GM18858 (cell line): ENCODE measurements around the gene TRAF2.

Experiments used
- ATAC-seq: cut with Tn5 transposase; IDR thresholded peaks from one replicate; pipeline ENCODE4 v1.9.1; 2021; ENCODE audit not compliant: unreplicated experiment

The TRAF2 gene

DNA sequence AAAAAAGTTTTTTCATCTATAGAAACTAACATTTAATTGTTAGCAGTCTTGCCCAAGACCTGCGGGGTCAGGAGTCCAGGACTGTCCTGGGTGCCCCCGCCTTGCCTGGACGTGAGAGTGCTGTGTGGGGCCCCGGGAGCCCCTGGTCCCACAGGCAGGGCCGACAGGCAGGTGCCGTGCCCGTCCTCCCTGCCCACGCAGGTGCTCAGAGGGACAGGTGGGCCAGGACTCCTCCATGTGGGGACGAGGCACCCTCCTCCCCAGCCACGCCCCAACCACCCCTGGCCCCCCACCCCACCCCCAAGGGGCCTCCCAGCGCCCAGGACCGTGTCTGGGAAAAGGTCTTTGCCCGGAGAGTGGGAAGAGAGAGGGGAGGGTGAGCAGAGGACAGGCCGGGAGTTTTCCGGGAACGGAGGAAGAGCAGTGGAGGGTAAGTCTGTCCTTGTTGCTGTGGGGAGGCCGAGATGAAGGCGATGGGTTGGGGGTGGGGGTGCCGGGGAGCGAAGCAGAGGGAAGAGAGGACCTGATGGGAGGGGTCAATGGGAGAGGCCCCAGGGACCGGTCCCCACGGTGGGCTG is 63.0 kb downstream of the TRAF2 start:
- ATAC-seq, result no peak

DNA sequence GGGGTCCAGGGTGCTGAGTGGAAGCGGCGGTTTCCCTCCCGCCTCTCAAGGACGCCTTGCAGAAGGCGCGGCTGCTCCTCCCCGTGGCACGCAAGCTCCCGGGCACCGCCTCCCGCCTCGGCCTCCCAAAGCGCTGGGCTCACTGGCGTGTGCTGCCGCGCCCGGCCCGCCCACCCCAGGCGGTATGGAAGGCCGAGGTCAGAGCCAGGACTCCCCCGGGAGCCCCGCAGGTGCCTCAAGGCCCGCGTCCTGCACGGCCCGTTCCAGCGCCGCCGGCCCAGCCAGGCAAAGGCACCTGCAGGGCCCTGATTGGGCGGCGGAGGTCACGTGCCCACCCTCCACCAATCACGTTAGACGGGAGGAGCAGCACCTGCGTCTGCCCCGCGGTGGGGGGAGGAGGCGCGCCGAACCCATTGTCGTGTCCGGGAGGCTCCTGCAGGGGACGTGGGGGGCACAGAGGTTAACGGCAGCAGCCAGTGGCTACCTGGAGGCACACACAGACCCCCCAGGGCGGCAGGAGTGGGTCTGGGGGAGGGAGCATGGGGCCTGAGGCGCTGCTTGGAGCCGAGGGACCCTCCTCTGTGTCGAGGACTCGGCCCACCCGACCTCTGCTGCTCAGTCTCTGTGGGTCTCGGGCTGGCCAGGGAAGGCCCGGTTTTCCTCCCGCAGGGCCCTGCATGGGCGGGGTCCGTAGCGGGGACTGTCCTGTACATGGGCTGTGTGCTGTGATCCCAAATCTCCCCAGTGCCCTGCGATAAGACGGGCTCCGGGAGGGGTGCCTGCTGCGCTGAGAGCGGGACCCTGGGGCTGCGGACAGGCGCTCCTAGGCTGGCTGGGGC is 63.7 kb downstream of the TRAF2 start:
- peak; percentile 75 for ATAC-seq

DNA sequence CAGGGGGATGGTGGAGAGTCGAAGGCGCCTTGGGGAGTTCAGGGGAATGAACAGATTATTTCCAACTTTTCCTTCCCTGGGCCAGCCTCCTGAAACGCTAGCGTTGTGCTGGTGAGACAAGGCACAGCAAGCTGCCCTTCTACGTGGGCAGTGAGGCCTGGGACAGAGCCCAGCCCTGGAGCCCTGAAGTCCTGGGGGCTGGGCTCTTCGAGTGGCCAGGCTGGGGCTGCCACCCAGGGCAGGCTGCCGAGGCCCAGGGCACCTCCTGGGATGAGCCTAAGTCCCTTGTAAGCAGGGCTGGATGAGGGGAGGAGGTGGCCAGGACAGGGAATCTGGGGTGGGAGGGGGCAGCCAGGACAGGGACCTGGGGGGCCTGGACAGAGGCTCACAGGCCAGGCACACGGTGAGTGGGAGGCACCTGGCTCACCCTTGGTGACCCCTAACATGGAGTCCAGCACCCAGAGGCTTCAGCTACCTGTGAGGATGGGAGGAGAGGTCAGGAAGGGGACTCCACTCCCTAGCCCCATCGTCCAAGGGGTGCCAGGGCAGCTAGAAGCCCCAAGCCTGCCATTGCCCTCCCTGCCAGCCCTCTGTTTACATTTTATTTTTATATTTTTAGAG is 64.5 kb downstream of the TRAF2 start:
- no peak for ATAC-seq

DNA sequence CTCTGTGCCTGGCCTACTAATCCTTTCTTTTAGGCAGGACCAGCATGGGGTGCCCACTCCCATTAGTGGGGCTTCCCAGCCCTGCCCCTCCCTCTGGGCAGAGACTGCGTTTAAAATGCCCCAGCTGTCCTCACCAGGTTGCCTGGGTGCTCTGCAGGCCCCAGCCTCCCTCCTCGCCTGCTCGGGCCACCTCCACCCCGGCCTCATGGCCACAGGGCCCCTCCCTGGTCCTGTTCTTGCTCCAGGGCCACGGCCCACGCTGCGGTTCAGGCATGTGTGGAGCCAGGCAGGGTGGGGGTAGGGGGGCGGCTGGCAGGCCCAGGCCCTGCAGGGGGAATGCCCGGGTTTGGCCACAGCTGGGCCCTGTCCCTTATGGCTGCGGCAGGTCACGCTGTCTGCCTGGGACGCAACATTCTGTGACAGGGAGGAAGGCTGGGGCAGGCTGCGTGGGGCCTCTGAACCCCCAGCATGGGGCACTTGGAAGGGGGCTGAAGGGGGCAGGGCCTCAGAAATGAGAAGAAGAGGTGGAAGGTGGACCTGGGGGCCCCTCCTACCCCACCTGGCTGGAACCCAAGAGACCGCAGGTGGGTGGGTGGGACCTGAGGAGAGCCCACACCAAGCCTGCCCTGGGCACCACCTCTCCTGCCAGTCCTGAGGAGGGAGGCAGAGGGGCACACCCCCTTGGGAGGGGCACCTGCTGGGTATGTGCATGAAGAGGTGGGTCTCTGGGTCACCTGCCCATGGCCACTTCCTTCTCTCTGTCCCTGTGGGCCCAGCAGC is 65.4 kb downstream of the TRAF2 start, which contains the start of gene LCN12:
TSS of gene LCN12 (plus strand) at position 733 of the 780 bp plus-strand sequence. CDS start 55 bp downstream, outside the sequence.
- ATAC-seq, result no peak

DNA sequence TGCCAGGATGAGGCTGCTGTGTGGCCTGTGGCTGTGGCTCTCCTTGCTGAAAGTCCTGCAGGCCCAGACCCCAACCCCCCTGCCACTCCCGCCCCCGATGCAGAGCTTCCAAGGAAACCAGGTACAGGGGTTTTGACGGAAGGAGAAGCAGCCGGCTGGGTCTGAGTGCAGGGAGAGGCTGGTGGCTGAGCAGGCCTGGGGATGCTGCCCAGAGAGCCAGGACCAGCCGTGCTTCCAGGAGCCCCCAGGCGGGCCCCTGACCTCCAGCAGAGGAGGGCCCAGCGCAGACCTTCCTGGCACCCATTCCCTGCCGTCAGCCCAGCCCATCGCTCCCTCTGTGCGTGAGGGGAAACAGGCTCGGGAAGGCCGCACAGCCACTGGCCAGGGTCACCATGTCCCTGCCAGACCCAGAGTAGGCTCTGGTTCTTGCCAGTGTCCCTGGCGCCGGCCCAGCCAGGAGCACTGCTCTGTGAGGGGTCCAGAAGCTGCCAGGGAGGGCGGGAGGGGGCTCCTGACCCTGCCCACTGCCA is 66.1 kb downstream of the TRAF2 start:
- ATAC-seq, result no peak

DNA sequence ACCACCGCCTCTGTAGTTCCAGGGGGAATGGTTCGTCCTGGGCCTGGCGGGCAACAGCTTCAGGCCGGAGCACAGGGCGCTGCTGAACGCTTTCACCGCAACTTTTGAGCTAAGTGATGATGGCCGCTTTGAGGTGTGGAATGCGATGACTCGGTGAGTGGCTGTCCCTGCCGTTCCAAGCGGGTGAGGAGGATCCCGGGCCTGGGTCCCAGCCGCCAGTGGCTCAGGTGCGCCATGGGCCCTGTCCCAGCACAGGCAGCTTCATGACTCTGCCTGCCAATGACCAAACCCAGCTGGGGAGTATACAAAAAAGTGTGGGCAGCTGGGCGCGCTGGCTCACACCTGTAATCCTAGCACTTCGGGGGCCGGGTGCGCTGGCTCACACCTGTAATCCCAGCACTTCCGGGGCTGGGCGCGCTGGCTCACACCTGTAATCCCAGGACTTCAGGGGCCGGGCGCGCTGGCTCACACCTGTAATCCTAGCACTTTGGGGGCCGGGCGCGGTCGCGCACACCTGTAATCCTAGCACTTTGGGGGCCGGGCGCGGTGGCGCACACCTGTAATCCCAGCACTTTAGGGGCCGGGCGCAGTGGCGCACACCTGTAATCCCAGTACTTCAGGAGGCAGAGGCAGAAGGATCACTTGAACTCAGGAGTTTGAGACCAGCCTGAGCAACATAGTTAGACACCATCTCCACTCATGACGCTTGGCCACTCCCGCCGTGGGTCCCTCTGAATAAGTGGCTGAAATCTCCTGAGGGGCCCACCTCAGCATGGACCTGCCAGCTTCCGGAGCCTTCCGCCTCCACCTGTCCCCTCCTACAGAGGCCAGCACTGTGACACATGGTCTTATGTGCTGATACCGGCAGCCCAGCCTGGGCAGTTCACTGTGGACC is 66.8 kb downstream of the TRAF2 start:
- no peak for ATAC-seq

DNA sequence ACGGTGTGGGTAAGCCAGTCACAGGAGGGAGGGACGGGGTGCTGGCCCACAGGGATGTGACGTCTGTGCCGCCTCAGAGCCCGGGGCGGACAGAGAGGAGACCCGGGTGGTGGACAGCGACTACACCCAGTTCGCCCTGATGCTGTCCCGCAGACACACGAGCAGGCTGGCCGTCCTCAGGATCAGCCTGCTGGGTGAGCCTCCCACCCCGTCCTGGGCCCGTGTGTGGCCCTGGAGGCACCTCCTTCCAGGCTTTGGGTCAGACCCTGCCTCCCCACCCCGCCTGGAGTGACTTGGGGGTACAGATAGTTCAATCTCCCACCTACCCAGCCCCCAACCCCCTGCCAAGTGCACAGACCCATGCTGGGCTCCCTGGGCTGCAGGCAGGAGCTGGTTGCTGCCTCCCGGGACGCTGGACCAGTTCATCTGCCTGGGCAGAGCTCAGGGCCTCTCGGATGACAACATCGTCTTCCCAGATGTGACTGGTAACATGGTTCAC is 67.5 kb downstream of the TRAF2 start:
- ATAC-seq, result no peak

DNA sequence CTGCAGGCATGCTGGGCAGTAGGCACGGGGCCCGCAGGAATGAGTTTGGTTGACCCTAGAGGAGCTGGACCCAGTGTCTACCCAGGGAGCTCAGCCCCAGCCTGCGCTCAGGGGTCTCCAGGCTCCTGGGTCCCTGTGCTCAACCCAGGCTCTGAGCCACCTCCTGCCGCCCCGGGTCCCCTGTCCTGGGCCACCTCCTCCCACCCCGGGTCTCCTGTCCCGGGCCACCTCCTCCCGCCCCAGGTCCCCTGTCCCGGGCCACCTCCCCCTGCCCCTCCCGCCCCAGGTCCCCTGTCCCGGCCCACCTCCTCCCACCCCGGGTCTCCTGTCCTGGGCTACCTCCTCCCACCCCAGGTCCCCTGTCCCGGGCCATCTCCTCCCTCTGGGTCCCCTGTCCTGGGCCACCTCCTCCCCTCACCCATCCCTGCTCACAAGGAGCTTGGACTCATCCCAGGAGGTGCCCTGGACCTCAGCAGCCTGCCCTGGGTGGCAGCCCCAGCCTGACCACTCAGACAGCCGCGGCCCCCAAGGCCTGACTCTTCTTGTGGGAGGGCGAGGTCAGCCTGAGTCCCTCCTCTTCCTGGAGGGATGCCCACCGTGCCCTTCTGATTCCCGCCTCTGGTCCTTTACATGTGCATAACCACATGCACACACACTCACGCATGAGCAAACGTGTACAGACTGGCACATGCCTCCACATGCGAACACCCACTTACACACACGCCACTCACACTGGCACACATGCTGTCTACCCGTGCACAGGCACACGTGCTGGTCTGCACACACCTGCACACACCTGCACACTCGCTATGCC is 68.2 kb downstream of the TRAF2 start:
- ATAC-seq, result no peak

DNA sequence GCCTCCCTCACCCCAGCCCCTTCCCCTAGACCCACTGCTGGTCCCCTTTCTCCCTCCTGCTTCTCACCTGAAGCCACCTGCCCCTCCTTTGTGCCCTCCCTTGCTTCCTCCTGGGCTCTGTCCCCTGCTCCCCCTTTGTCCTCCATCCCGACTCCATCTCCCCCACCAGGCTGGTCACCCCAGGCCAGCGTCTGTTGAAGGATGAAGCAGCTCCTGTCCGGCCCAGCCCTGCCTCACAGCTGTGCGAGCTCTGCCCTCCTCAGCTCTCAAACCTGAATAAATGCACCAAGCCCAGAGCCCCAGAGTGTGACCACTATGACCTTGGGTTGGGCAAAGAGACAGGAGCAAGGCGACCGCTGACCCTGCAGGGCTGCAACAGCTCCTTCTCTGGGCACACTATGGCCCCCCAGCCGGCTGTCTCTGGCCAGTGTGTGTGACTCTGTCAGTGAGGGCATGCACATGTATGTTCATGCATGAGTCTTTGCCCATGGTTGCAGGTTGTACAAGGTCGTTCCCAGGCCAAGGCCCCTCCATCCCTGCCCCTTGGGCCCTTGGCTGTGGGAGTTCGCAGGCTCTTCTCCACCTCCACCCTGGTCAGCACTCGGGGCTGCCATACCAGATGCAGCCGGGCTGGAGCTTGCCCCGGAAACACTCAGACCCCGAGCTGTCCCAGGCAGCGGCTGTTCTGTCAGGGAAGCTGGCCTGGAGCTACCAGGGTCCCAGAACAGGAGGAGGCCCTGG is 69.1 kb downstream of the TRAF2 start:
- ATAC-seq, result no peak

DNA sequence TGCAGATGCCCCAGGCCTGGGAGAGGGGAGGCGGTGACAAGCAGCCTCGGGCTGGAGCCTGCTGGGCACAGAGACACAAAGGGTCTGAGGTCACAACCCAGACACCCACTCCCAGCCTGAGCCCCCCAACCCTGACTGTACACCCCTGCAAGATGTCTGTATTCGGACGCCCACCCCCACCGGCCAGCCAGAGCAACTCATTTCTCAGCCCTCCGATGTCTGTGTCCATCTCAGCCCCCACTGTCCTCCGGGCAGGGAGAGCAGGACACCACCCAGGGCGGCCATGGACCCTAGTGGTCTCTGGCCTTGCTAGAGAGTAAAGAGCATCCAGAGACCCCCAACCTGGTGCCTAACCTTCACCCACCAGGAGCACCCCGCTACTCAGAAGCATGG is 69.6 kb downstream of the TRAF2 start:
- ATAC-seq, result no peak

DNA sequence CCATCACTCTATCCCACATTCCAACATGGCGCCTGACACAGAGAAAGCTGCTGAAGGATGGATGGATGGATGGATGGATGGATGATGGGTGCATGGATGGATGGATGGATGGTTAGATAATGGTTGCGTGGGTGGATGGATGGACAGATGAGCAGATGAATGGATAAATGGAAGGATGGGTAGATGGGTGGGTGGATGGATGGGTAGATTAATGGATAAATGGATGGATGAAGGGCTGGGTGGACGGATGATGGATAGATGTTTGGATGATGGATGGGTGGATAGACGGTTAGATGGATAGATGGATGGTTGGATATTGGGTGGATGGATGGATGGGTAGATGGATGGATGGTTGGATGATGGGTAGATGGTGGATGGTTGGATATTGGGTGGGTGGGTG is 70.3 kb downstream of the TRAF2 start:
- no peak for ATAC-seq

DNA sequence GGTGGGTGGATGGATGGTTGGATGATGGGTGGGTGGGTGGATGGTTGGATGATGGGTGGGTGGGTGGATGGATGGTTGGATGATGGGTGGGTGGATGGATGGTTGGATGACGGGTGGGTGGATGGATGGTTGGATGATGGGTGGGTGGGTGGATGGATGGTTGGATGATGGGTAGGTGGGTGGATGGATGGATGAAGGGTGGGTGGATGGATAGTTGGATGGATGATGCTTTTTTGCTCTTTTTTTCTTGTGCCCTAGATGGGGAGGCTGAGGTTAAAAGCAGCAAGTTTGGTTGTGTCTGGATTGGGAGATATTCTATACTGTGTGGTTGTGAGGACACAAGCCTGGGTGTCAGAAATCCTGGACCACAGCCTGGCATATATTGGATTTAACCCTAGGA is 71.1 kb downstream of the TRAF2 start:
- no peak for ATAC-seq

DNA sequence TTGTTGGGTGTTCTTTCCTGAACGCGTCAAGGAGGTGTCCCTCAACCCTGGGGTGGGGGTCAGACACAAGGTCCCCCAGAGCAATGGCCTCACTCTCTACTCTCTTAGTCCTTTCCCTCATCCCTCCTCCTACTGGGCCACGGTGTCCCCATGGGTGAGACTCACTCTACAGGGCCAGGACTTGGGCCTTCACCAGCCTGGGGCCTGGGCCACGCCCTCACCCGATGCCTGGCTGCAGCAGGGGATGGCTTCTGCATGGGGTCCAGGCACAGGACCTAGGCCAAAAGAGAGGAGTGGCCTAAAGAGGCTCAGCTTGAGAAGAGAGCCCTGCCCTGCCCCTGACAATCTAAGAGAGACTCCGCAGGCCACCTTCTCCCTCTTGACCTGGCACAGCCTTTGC is 71.6 kb downstream of the TRAF2 start:
- no peak for ATAC-seq

DNA sequence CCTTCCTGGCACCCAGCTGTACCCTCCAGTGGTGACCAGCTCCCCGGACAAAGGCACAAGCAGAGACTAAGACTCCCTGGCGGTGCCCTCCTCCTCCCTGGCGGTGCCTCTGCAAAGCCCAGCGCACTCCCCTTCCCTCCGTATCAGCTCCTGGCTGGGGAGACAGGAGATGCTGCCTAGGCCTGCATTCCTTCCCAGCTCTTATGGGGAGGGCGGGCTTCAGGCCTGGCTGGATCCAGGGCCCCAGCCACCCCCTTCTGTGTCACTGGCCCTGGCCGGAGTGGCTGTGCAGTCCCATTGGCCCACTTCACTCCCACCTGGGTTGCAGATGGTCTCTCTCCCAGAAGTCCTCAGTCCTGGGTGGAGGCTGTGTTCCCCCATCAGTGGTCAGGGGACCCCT is 72.2 kb downstream of the TRAF2 start:
- ATAC-seq, result no peak

DNA sequence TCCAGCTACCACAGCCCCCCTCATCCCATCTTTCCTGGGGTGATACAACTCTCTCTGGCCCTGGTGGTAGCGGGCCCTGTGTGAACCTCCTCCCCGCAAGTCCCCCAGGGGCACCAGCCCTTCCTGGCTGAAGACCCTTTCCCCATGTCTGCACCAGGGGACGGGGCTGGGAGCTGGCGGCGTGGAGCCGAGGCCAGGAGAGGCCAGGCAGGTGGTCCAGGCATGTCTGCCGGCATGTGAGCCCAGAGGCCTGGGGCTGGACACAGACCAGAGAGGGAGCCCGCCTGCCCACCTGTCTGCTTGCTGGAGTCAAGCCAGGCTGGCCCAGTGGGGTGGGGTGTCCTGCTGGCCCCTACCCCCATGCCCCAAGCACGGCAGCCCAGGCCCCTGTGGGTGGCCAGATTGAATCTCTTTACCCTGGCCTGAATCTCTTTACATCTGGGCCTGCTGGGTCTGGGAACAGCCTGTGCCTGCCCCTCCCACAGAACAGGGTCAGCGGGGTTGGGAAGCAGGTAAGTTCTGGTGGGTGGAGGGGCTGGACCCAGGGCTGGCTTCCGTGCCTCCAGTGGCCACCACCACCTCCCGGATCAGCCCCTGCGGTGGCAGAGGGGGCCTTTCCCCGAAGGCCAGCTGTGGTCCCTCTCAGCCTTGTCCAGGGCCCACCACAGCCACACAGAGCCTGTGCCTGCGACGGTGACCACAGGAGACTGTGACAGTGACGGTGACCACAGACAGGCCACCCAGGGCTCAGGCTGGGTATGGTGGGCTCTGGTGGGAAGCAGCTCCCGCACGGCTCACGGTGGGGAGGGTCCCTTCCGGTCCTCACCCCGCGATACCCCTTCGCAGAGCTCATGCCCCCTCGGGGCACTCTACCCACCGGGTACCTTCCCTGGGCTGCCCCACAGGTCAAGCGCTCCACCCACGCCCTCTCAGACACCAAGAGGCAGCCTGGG is 72.9 kb downstream of the TRAF2 start:
- ATAC-seq, result no peak

DNA sequence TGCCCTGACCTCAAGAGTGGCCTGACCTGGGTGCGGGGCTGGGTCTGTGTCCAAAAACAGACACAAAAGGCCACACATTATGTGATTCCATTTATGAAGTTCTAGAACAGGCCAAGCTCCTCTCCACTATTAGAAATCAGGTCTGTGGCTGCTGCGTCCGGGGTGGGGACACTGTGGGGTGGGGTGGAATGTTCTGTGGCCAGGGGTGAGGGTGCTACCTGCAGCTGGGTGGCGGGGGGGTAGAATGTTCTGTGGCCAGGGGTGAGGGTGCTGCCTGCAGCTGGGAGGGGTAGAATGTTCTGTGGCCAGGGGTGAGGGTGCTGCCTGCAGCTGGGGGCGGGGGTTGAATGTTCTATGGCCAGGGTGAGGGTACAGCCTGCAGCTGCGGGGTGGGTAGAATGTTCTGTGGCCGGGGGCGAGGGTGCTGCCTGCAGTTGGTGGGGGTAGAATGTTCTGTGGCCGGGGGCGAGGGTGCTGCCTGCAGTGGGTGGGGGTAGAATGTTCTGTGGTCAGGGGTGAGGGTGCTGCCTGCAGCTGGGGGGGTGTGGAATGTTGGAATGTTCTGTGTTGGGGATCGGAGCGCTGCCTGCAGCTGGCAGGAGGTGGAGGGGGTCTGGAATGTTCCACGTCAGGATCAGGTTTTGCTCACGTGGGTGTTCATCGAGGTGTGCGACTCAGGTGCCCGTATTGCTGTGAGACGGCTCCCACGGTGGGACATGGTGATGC is 74.1 kb downstream of the TRAF2 start:
- ATAC-seq, result no peak

DNA sequence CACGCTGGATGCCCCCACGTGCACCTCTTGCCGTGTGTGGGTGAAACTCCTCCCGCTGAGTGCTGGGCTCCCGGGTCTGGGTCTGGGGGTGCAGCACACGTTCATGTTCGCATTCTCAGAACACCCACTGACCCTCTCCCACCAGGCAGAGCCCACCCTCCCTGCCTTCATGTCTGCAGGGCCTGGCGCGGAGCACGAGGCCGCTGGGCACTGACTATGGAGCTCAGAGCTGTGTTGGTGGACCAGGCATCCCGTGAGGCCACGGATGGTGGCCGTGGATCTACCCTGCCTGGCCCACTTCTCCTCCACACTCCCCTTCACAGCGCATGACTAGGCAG is 74.6 kb downstream of the TRAF2 start:
- ATAC-seq, result no peak
